CD4-positive, CD25-positive, alpha-beta regulatory T cell (primary cell): ENCODE results near the gene CITED1. TPM values are rescaled to one million over a fixed set of nuclear protein-coding genes. Genes with fewer than 3 reads are reported as not detected.

Experiments used
- ATAC-seq, 2 donors: fragments of 150-1000 bp; cut with Tn5 transposase; one replicate each; pipeline ENCODE4 v1.10.0; 2021; ENCODE audit warnings: low read depth in 2 of 2, moderate number of reproducible peaks in 2 of 2, moderate library complexity in 1 of 2
- DNase-seq, 3 donors: peaks; one replicate each; pipeline versions ENCODE4 v3.0.0 to v3.0.0-alpha.2; 2012 to 2022; ENCODE audit warnings: mixed read lengths in 1 of 3
- H3K27ac ChIP-seq: one replicate; pipeline ENCODE4 v1.7.0; 2013; ENCODE audit warnings: mild to moderate bottlenecking, low read length; ENCODE audit not compliant: insufficient read depth, poor library complexity, severe bottlenecking
- H3K27me3 ChIP-seq: one replicate; pipeline ENCODE4 v1.7.0; 2013; ENCODE audit warnings: low read length; ENCODE audit not compliant: control insufficient read depth, insufficient read depth
- H3K36me3 ChIP-seq: one replicate; pipeline ENCODE4 v1.7.0; 2013; ENCODE audit warnings: mild to moderate bottlenecking, low read length, moderate library complexity; ENCODE audit not compliant: control insufficient read depth, insufficient read depth
- H3K4me1 ChIP-seq: 2 replicates; pipeline ENCODE4 v1.7.0; 2013; ENCODE audit warnings: mild to moderate bottlenecking, low read length; ENCODE audit not compliant: insufficient read depth, control insufficient read depth, poor library complexity, severe bottlenecking
- H3K4me3 ChIP-seq: one replicate; pipeline ENCODE4 v1.7.0; 2013; ENCODE audit warnings: low read depth, mild to moderate bottlenecking, low read length, moderate library complexity
- H3K9me3 ChIP-seq, 2 experiments: 1 replicate in 1 of 2; 2 replicates in 1 of 2; pipeline ENCODE4 v1.7.0; 2013; ENCODE audit warnings: low read length in 2 of 2, mild to moderate bottlenecking in 1 of 2, moderate library complexity in 1 of 2; ENCODE audit not compliant: control insufficient read depth in 2 of 2
- H3K27ac Mint-ChIP-seq, 3 donors: one replicate each; pipeline ENCODE4 v1.8.0; 2020 to 2022; ENCODE audit warnings: mild to moderate bottlenecking in 3 of 3, mixed read lengths in 3 of 3, moderate library complexity in 2 of 3
- H3K27me3 Mint-ChIP-seq: one replicate; pipeline ENCODE4 v1.8.0; 2022; ENCODE audit warnings: mild to moderate bottlenecking, mixed read lengths
- H3K36me3 Mint-ChIP-seq: one replicate; pipeline ENCODE4 v1.8.0; 2020; ENCODE audit warnings: mixed read lengths
- H3K4me1 Mint-ChIP-seq, 4 donors: one replicate each; pipeline ENCODE4 v1.8.0; 2020 to 2022; ENCODE audit warnings: mixed read lengths in 4 of 4, mild to moderate bottlenecking in 1 of 4
- H3K4me3 Mint-ChIP-seq, 4 donors: one replicate each; pipeline ENCODE4 v1.8.0; 2020 to 2022; ENCODE audit warnings: mild to moderate bottlenecking in 4 of 4, mixed read lengths in 4 of 4, moderate library complexity in 3 of 4
- H3K9me3 Mint-ChIP-seq, 7 donors: one replicate each; pipeline ENCODE4 v1.8.0; 2020 to 2022; ENCODE audit warnings: mixed read lengths in 7 of 7, mild to moderate bottlenecking in 3 of 7, moderate library complexity in 2 of 7
- polyA plus RNA-seq, 4 donors: library from polyadenylated mRNA; unstranded; fragments of 300-500 nt; fragmentation: Illumina TruSeq; gene quantifications; one replicate each; pipeline ENCODE4 v1.2.3, GENCODE V29; 2021
- total RNA-seq: library from RNA; stranded (reverse); gene quantifications from one replicate; pipeline ENCODE4 v1.2.3, GENCODE V29; 2022

Gene CITED1
- total and polyA plus RNA-seq, 5 donors from 2014 or later: 1.4 TPM; not detected in 4

DNA sequence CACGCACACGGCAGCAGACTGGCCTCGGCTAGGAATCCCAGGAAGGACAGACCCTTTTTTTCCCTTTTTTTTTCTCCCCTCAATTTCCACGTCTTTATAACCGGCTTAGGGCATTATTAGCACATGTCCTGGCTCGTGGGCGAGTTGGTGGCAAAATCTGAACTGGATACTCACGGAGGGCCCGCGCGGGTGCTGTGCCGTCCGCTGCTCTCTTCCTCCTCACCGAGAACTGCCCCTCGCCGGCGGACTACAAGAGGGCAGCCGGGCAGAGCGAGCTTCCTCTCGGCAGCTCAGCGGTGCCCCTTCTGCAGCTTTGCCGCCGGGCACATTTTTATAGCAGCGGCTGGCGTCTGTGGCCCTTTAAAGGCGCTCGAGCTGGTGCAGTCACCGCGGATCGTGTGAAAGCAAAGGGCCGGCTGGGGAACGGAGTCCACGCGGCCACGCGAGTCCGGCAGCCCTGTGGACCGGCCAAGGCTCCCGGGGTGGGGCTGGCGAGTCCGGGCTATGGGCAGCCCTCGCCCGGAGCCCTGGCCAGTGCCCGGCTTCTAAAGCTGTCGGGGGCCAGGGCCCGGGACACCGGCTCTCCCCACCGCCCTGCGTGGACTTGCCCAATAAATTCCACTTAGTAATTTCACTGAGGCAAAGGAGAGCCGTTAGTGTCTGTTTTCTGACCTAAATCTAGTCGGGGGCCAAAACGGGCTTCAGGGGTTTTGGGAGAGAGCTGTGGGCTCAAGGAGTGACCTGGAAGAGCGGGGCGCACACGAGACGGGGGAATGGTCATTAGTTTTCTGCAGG, 1.3 kb upstream of the CITED1 start:
- H3K27ac ChIP-seq: no peak overlapping the region
- H3K4me1 ChIP-seq: peaks cover 37% of the 10 kb centered on the region
- peaks cover 19% of the 10 kb centered on the region for H3K27me3 ChIP-seq
- H3K36me3 ChIP-seq: no peaks in the 10 kb centered on the region
- H3K27me3 Mint-ChIP-seq: peaks cover 61% of the 10 kb centered on the region
- peak; percentile 1 to 30 (median 29) for DNase-seq
- peak in 1 of 2 donors; percentile 38 for ATAC-seq
- no peaks in the 10 kb centered on the region for H3K9me3 Mint-ChIP-seq
- peaks cover 4 to 40% (median 12%) of the 10 kb centered on the region in 4 donors for H3K4me1 Mint-ChIP-seq
- H3K4me3 ChIP-seq: no peak overlapping the region
- H3K9me3 ChIP-seq: no peaks in the 10 kb centered on the region
- H3K27ac Mint-ChIP-seq: peak overlapping the region in 1 of 3 donors; percentile 48
- H3K4me3 Mint-ChIP-seq: peak overlapping the region; percentile 84 to 90 (median 86)
- H3K36me3 Mint-ChIP-seq: no peaks in the 10 kb centered on the region

DNA sequence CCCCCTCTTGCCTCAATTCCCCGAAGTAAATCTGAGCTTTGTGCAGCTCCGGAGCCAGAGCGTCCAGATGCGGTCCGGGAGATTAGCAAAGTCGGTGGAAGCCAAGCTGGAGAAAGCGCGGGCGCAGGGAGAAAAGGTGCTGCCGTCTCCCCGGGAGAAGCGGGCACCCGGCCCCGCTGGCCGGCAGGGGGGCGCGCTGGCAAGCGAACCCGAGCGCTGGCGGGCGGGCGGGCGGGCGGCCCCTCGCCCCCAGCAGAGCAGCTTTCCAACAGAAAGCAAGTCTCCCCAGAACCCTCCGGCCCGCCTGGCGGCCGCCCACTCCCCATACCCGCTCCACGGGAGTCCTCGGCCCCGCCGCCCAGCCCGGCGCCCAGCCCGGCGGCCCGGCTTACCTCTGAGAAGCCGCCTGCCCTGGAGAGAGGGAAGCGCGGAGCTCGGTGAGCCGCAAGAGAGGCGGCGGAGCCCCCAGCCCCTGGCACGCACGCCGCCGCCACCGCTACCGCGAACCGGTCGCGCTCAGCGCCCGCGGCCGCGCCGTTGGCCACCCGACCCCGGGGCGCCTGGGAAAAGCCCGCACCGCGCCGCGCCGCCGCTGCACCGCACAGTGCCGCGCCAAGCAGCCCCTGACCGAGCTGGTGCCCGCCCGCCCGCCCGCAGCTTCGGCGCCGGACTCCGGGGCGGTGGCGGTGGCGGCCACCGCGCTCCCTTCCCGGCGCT, 529 bp upstream of the CITED1 start:
- no peak for DNase-seq
- no peak overlapping the region for H3K27ac Mint-ChIP-seq
- Histone ChIP-seq H3K9me3 (no peaks in the 10 kb centered on the region), H3K27me3 (peaks cover 19% of the 10 kb centered on the region), H3K27ac (no peak overlapping the region), H3K4me3 (no peak overlapping the region), H3K4me1 (peaks cover 37% of the 10 kb centered on the region), H3K36me3 (no peaks in the 10 kb centered on the region)
- no peaks in the 10 kb centered on the region for H3K36me3 Mint-ChIP-seq
- peaks cover 65% of the 10 kb centered on the region for H3K27me3 Mint-ChIP-seq
- H3K9me3 Mint-ChIP-seq: peaks cover 0 to 4% (median 0%) of the 10 kb centered on the region in 7 donors
- no peak for ATAC-seq
- peak overlapping the region; percentile 68 to 87 (median 84) for H3K4me3 Mint-ChIP-seq
- H3K4me1 Mint-ChIP-seq: peaks cover 4 to 40% (median 12%) of the 10 kb centered on the region in 4 donors

DNA sequence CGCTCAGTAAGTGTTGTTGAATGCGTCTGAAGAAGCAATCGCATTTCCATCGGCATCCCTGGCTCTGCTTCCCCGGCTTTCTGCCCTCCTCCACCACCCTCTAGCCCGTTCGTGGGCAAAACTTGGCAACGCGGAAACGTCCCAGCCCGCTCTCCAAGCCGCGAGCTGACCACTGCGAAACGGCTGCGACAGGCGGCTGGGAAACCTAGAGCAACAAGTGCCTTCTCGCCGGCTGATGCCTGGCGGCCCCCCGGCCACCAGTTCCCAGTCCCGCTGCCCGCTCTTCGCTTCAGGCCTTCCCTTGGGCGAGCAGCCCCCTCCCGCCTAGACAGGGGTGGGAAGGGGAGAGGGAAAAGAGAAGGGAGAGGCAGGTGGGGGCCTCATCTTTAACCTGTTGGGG, 837 bp downstream of the CITED1 start:
- Mint-ChIP-seq H3K4me3 (peak overlapping the region in 3 of 4 donors; percentile 46 to 70 (median 69)), H3K27ac (no peak overlapping the region), H3K9me3 (peaks cover 0 to 4% (median 0%) of the 10 kb centered on the region in 7 donors), H3K36me3 (no peaks in the 10 kb centered on the region), H3K4me1 (peaks cover 4 to 40% (median 12%) of the 10 kb centered on the region in 4 donors), H3K27me3 (peaks cover 65% of the 10 kb centered on the region)
- H3K4me1 ChIP-seq: peaks cover 37% of the 10 kb centered on the region
- H3K4me3 ChIP-seq: no peak overlapping the region
- H3K27me3 ChIP-seq: peaks cover 18% of the 10 kb centered on the region
- ATAC-seq (no peak), DNase-seq (no peak)
- H3K27ac ChIP-seq: no peak overlapping the region
- H3K9me3 ChIP-seq: no peaks in the 10 kb centered on the region
- no peaks in the 10 kb centered on the region for H3K36me3 ChIP-seq

DNA sequence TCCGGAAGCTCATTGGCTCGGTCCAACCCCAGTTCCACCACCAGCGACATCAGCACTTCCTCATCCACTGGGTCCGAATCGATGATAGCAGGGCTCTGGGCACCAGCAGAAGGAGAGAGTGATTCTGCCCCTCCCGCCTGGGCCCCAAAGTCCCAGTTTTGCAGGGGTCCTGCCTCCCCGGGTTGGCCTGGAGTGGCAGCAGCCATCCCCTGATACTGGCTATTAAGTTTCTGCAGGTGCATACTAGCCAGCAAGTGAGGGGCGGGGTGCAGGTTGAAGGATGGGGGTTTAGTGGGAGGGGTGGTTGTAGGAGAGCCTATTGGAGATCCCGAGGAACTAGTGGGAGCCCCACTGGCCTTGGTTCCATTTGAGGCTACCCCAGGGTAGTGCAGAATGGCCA, 3.9 kb downstream of the CITED1 start:
- Mint-ChIP-seq H3K9me3 (peaks cover 0 to 4% (median 0%) of the 10 kb centered on the region in 7 donors), H3K4me1 (peaks cover 0 to 18% (median 4%) of the 10 kb centered on the region in 4 donors), H3K36me3 (no peaks in the 10 kb centered on the region), H3K27me3 (peaks cover 59% of the 10 kb centered on the region), H3K27ac (no peak overlapping the region), H3K4me3 (no peak overlapping the region)
- ATAC-seq (no peak), DNase-seq (no peak)
- Histone ChIP-seq H3K9me3 (no peaks in the 10 kb centered on the region), H3K36me3 (no peaks in the 10 kb centered on the region), H3K4me3 (no peak overlapping the region), H3K4me1 (peaks cover 14% of the 10 kb centered on the region), H3K27ac (no peak overlapping the region), H3K27me3 (peaks cover 8% of the 10 kb centered on the region)

DNA sequence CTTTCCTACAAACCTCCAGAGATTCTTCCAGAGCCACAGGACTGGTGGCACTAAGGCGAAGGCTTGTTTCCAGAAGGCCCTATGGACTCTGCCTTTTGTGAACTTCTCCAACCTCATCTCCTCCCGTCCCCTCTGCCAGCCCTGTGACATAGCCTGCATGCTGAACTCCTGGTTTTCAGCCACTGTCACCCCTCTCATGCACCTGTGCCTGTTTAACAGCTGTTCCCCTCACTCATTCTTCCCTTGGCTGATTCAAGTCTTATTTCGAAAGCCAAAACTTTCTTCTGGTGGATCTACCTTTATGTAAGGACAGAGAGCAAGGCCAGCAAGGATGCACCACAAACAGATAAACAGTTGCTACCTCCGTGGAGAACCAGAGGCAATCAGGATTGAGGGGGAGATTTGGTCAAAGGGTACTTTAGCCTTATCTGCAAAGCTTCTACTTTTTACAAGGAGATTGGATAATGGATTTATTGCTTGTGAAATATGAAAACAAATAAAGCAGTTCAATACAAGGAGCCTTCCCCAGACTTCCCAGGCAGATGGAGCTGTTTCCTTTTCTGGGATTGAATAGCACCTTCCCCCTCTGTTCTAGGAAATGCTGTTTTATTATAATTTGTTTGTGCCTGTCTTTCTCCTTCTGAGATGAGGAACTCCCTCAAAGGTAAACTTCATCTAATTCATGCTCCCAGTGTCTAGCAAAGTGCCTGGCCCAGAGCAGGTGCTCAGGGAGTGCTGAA, 5.7 kb downstream of the CITED1 start:
- H3K36me3 ChIP-seq: no peaks in the 10 kb centered on the region
- Mint-ChIP-seq H3K4me1 (peaks cover 0 to 10% (median 4%) of the 10 kb centered on the region in 4 donors), H3K4me3 (no peak overlapping the region), H3K27ac (no peak overlapping the region), H3K27me3 (peaks cover 53% of the 10 kb centered on the region), H3K36me3 (no peaks in the 10 kb centered on the region), H3K9me3 (peaks cover 0 to 4% (median 0%) of the 10 kb centered on the region in 7 donors)
- no peak overlapping the region for H3K4me3 ChIP-seq
- H3K9me3 ChIP-seq: no peaks in the 10 kb centered on the region
- DNase-seq: no peak
- peaks cover 4% of the 10 kb centered on the region for H3K4me1 ChIP-seq
- no peak for ATAC-seq
- no peak overlapping the region for H3K27ac ChIP-seq
- H3K27me3 ChIP-seq: peaks cover 8% of the 10 kb centered on the region

DNA sequence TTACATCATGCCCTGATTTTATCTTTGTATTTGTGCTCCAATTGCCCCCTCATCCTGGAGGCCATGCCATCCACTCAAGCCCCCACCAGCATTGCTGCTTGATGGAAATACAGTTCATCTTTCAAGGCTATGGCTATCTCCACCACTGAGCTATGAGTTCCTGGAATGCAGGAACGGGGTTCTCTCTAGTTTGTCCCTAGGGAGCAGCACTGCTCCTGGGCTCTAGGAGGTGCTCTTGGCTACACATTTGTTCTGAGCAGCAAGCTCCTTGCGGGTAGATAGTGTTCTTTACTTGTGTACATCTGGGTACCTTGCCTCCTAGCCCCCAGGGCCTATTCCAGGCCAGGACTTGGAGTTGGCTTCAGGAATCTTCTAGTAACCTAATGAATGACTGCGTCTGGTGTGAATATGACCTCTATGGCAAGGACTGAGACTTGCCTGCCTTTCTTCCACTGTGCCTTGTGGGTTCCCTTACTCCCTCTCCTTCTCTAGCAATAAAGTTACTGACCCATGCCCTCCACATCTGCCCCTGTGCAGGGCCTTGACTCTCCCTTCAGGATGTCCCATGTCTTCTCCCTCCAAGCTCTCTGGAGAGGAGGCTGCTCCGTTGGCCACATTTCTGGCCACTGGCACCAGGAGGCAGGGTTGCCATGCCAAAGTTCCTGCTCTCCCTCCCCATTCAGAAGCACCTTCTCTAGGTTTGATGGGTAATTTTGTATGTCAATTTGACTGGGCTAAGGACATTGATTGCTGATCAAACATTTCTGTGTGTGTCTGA, 7.6 kb downstream of the CITED1 start:
- Mint-ChIP-seq H3K4me1 (peaks cover 0 to 4% (median 0%) of the 10 kb centered on the region in 4 donors), H3K36me3 (no peaks in the 10 kb centered on the region), H3K4me3 (no peak overlapping the region), H3K9me3 (peaks cover 0 to 4% (median 0%) of the 10 kb centered on the region in 7 donors), H3K27ac (no peak overlapping the region), H3K27me3 (peaks cover 41% of the 10 kb centered on the region)
- Histone ChIP-seq H3K9me3 (no peaks in the 10 kb centered on the region), H3K4me3 (no peak overlapping the region), H3K36me3 (no peaks in the 10 kb centered on the region), H3K27ac (no peak overlapping the region), H3K27me3 (peaks cover 8% of the 10 kb centered on the region), H3K4me1 (no peaks in the 10 kb centered on the region)
- DNase-seq: peak in 1 of 3 donors; percentile 35
- no peak for ATAC-seq

DNA sequence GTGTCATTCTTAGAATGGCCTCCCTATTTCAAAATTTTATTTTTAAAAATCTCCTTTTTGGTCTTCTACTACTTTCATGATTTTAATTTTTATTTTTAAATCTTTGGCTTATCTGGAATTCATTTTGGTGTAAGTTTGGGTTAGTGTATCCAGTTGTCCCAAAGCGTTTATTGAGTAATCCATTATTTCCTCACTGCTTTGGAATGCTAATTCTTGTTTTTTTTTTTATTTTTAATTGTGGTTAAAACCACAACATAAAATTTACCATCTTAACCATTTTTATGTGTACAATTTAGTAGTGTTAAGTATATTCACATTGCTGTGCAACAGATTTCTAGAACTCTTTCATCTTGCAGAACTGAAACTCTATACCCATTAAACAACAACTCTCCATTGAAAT, 8.7 kb downstream of the CITED1 start:
- no peak for DNase-seq
- peaks cover 52% of the 10 kb centered on the region for H3K27me3 Mint-ChIP-seq
- peaks cover 2% of the 10 kb centered on the region for H3K27me3 ChIP-seq
- no peak overlapping the region for H3K4me3 ChIP-seq
- H3K9me3 ChIP-seq: no peaks in the 10 kb centered on the region
- H3K36me3 Mint-ChIP-seq: no peaks in the 10 kb centered on the region
- H3K4me3 Mint-ChIP-seq: no peak overlapping the region
- no peak for ATAC-seq
- H3K27ac Mint-ChIP-seq: no peak overlapping the region
- peaks cover 0 to 4% (median 0%) of the 10 kb centered on the region in 4 donors for H3K4me1 Mint-ChIP-seq
- no peaks in the 10 kb centered on the region for H3K36me3 ChIP-seq
- H3K9me3 Mint-ChIP-seq: peaks cover 0 to 4% (median 0%) of the 10 kb centered on the region in 7 donors
- no peaks in the 10 kb centered on the region for H3K4me1 ChIP-seq
- no peak overlapping the region for H3K27ac ChIP-seq
